Activated B cell treated with CpG ODN at 0.5 μM for 24 hours (primary cell): ENCODE results near the gene LENG1. TPM values are rescaled to one million over a fixed set of nuclear protein-coding genes. Genes with fewer than 3 reads are reported as not detected.
A peak's percentile ranks its signal among the peaks of the same experiment; 100 is the strongest.

Experiments used
- ATAC-seq: fragments of 200-7000 bp; cut with Tn5 transposase; one replicate; pipeline ENCODE4 v1.10.0; 2021; ENCODE audit warnings: low read depth, mild to moderate bottlenecking, moderate library complexity
- CTCF ChIA-PET: fragments of 350-600 bp; sonication (Branson Sonifier 250); formaldehyde crosslinking; loops from one replicate; lab custom pipeline; 2021; ENCODE audit warnings: antibody characterized with exemption; lab: Charles Lee
- POLR2A ChIA-PET: fragments of 350-600 bp; sonication (Branson Sonifier 250); formaldehyde crosslinking; loops from one replicate; lab custom pipeline; 2021; ENCODE audit warnings: antibody characterized with exemption; lab: Charles Lee
- DNase-seq: peaks from one replicate; pipeline ENCODE4 v3.0.0; 2022
- H3K27ac Mint-ChIP-seq: one replicate; pipeline ENCODE4 v1.8.0; 2020; ENCODE audit warnings: mixed read lengths
- H3K27me3 Mint-ChIP-seq: one replicate; pipeline ENCODE4 v1.8.0; 2021; ENCODE audit warnings: mixed read lengths
- H3K36me3 Mint-ChIP-seq: one replicate; pipeline ENCODE4 v1.8.0; 2021; ENCODE audit warnings: low read depth, mixed read lengths
- H3K4me1 Mint-ChIP-seq: one replicate; pipeline ENCODE4 v1.8.0; 2021; ENCODE audit warnings: mixed read lengths
- H3K4me3 Mint-ChIP-seq: one replicate; pipeline ENCODE4 v1.8.0; 2020; ENCODE audit warnings: mild to moderate bottlenecking, mixed read lengths
- H3K9me3 Mint-ChIP-seq: one replicate; pipeline ENCODE4 v1.8.0; 2020; ENCODE audit warnings: mixed read lengths
- intact Hi-C: fragments of 100-400 bp; cut with micrococcal nuclease; formaldehyde crosslinking; loops from one replicate; pipeline ENCODE4 v1.15.1; 2024
- total RNA-seq: library from RNA; stranded (reverse); gene quantifications from 2 replicates; pipeline ENCODE4 v1.2.3, GENCODE V29; 2022
- TF ChIP-seq, protein P1 (sequence below): fragments of 200-600 bp; IDR thresholded peaks from one replicate; pipeline ENCODE4 v1.8.0; 2022; ENCODE audit warnings: antibody characterized with exemption, mild to moderate bottlenecking

The LENG1 gene
- total RNA-seq, 1 donor from 2014 or later, result 8.3 TPM

GRCh38 chr19:54193011-54193410 lies 33.5 kb upstream of the LENG1 start:
- H3K27ac Mint-ChIP-seq, result no peak overlapping the region
- TF ChIP-seq, protein P1, sequence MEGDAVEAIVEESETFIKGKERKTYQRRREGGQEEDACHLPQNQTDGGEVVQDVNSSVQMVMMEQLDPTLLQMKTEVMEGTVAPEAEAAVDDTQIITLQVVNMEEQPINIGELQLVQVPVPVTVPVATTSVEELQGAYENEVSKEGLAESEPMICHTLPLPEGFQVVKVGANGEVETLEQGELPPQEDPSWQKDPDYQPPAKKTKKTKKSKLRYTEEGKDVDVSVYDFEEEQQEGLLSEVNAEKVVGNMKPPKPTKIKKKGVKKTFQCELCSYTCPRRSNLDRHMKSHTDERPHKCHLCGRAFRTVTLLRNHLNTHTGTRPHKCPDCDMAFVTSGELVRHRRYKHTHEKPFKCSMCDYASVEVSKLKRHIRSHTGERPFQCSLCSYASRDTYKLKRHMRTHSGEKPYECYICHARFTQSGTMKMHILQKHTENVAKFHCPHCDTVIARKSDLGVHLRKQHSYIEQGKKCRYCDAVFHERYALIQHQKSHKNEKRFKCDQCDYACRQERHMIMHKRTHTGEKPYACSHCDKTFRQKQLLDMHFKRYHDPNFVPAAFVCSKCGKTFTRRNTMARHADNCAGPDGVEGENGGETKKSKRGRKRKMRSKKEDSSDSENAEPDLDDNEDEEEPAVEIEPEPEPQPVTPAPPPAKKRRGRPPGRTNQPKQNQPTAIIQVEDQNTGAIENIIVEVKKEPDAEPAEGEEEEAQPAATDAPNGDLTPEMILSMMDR, result no peak
- intact Hi-C loops, result no loop called here
- POLR2A ChIA-PET, result interaction anchor here (0.7 to 7.7 kb wide), 2 partner anchors 7 to 256 kb away, joined by 3 to 244 read pairs; partner anchors contain the start of genes LENG8 and RPS9
- H3K27me3 Mint-ChIP-seq, result no peaks in the 10 kb centered on the region
- peaks cover 35% of the 10 kb centered on the region for H3K36me3 Mint-ChIP-seq
- DNase-seq (no peak), ATAC-seq (no peak)
- CTCF ChIA-PET, result no interaction called here
- H3K4me1 Mint-ChIP-seq, result peaks cover 27% of the 10 kb centered on the region
- no peaks in the 10 kb centered on the region for H3K9me3 Mint-ChIP-seq
- H3K4me3 Mint-ChIP-seq, result peak overlapping the region; percentile 65

DNA sequence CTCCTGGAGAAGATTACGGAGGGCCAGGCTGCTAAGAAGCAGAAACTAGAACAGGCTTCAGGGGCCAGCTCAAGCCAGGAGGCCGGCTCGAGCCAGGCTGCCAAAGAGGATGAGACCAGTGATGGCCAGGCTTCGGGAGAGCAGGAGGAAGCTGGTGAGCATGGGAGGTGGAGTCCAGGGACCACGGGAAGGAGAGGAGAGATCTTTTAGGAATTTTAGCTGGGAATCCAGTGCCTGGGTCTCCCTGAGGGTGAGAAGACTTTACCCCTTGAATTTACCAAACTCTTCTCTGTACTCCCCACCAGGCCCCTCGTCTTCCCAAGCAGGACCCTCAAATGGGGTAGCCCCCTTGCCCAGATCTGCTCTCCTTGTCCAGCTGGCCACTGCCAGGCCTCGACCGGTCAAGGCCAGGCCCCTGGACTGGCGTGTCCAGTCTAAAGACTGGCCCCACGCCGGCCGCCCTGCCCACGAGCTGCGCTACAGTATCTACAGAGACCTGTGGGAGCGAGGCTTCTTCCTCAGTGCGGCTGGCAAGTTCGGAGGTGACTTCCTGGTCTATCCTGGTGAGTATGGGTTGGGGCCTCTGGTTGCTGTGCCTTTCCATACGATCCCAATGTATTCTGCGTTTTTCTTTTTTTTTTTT lies 32.4 kb upstream of the LENG1 start:
- ATAC-seq, result no peak
- H3K9me3 Mint-ChIP-seq, result no peaks in the 10 kb centered on the region
- H3K27me3 Mint-ChIP-seq, result no peaks in the 10 kb centered on the region
- POLR2A ChIA-PET, result interaction anchor here (0.7 to 7.7 kb wide), 7 partner anchors 8 to 257 kb away, joined by 3 to 244 read pairs (median 55); partner anchors contain the start of genes CNOT3, LENG1, LENG8 and PRPF31
- peaks cover 35% of the 10 kb centered on the region for H3K4me1 Mint-ChIP-seq
- DNase-seq, result no peak
- peak overlapping the region; percentile 90 for H3K4me3 Mint-ChIP-seq
- CTCF ChIA-PET, result no interaction called here
- peak overlapping the region; percentile 78 for H3K27ac Mint-ChIP-seq
- H3K36me3 Mint-ChIP-seq, result peaks cover 35% of the 10 kb centered on the region
- TF ChIP-seq, protein P1, result no peak
- intact Hi-C loops, result no loop called here

- CTCF ChIA-PET, result interaction anchor here (2.2 kb wide), 1 partner anchor 24 kb away, joined by 13 read pairs; no protein-coding TSS in a partner anchor
- DNase-seq, result peak; percentile 94
These were observed 31.7 kb upstream of the LENG1 start, which contains the start of gene TSEN34 for GRCh38 chr19:54191011-54191810. Gene TSEN34 (plus strand): TSS chr19:54191308. CDS start chr19:54191365, 57 bp downstream.

GRCh38 chr19:54190503-54191010 lies 31.0 kb upstream of the LENG1 start:
- H3K27ac Mint-ChIP-seq, result peak overlapping the region; percentile 98
- CTCF ChIA-PET, result interaction anchor here (2.2 kb wide), 1 partner anchor 23 kb away, joined by 13 read pairs; no protein-coding TSS in a partner anchor
- no peaks in the 10 kb centered on the region for H3K27me3 Mint-ChIP-seq
- no peaks in the 10 kb centered on the region for H3K9me3 Mint-ChIP-seq
- TF ChIP-seq, protein P1, result no peak
- peak overlapping the region; percentile 90 for H3K4me3 Mint-ChIP-seq
- intact Hi-C loops, result loop anchor here (1.0 kb wide), 7 partner anchors 10 to 323 kb away; partner anchors contain the start of genes CNOT3, LENG1, MYADM and NDUFA3
- peaks cover 35% of the 10 kb centered on the region for H3K4me1 Mint-ChIP-seq
- peaks cover 37% of the 10 kb centered on the region for H3K36me3 Mint-ChIP-seq
- POLR2A ChIA-PET, result interaction anchor here (0.6 to 7.7 kb wide), 14 partner anchors 10 to 1929 kb away, joined by 3 to 244 read pairs (median 10); partner anchors contain the start of genes CNOT3, LENG1, LENG8 and LENG9
- ATAC-seq (peak; percentile 59), DNase-seq (peak; percentile 99)

More at GRCh38 chr19:54191011-54191810, 31.7 kb upstream of the LENG1 start, which contains the start of gene TSEN34:
- POLR2A ChIA-PET, result interaction anchor here (0.6 to 7.7 kb wide), 11 partner anchors 9 to 1929 kb away, joined by 3 to 244 read pairs (median 12); partner anchors contain the start of genes CNOT3, LENG1, LENG8 and LENG9
- peak; percentile 28 for ATAC-seq
- intact Hi-C loops, result no loop called here
- Mint-ChIP-seq H3K4me1 (peaks cover 35% of the 10 kb centered on the region), H3K36me3 (peaks cover 38% of the 10 kb centered on the region), H3K4me3 (peak within 1 kb of the TSS; percentile 90), H3K9me3 (no peaks in the 10 kb centered on the region), H3K27me3 (no peaks in the 10 kb centered on the region), H3K27ac (peak within 1 kb of the TSS; percentile 98)
- TF ChIP-seq, protein P1, result no peak
